ENCODE data around the gene CARD19. TPM values are rescaled to one million over a fixed set of nuclear protein-coding genes. Genes with fewer than 3 reads are reported as not detected.
"Not testable (repeated sequence)": the region's sequence is repeated elsewhere in the genome, so short reads cannot be mapped to it uniquely, and the experiment has no call there.

The CARD19 gene
- total and polyA plus RNA-seq, 9 donors: 5.0 to 67.6 (median 44.7) TPM

- Histone ChIP-seq H3K27me3 (no peaks in the 10 kb centered on the region), H3K36me3 (no peaks in the 10 kb centered on the region), H3K4me1 (ENCODE audit: insufficient read depth) (peaks cover 23% of the 10 kb centered on the region), H3K9me3 (no peaks in the 10 kb centered on the region), H3K4me3 (no peak overlapping the region), H3K27ac (peak overlapping the region; percentile 79 to 94)
- peak in 3 of 5 donors; percentile 25 to 50 (median 48) for DNase-seq
- TF ChIP-seq CTCF (IDR thresholded peaks at IDR 0.05) (no peak), POLR2A (IDR thresholded peaks at IDR 0.05) (no peak), EP300 (IDR thresholded peaks at IDR 0.05) (no peak)
- intact Hi-C loops (cut with DNase I): loop anchor here in 3 of 4 donors (5.0 to 10.0 kb wide), 5 partner anchors 35 to 357 kb away; partner anchors contain the start of genes FAM120A (in 1 of the 3), FAM120AOS (in 1 of the 3), NINJ1 (in 1 of the 3) and SUSD3 (in 1 of the 3)
- WGBS, 3 donors: 75 to 88% (median 80%) methylated on average over 11 of the region's 11 CpGs
These were observed 1.6 kb downstream of the CARD19 start for GRCh38 chr9:93097511-93098201.

GRCh38 chr9:93098236-93098946 lies 2.4 kb downstream of the CARD19 start:
- intact Hi-C loops (cut with DNase I): loop anchor here in 3 of 4 donors (5.0 to 10.0 kb wide), 5 partner anchors 34 to 356 kb away; partner anchors contain the start of genes FAM120A (in 1 of the 3), FAM120AOS (in 1 of the 3), NINJ1 (in 1 of the 3) and SUSD3 (in 1 of the 3)

GRCh38 chr9:93099551-93100275 lies 3.7 kb downstream of the CARD19 start:
- Histone ChIP-seq H3K4me3 (no peak overlapping the region), H3K27ac (peak overlapping the region in 1 of 2 donors; percentile 50), H3K36me3 (no peaks in the 10 kb centered on the region), H3K27me3 (no peaks in the 10 kb centered on the region), H3K9me3 (no peaks in the 10 kb centered on the region), H3K4me1 (ENCODE audit: insufficient read depth) (peaks cover 20% of the 10 kb centered on the region)
- TF ChIP-seq CTCF (IDR thresholded peaks at IDR 0.05) (no peak), EP300 (IDR thresholded peaks at IDR 0.05) (no peak), POLR2A (IDR thresholded peaks at IDR 0.05) (no peak)
- WGBS, 3 donors: 91 to 92% (median 92%) methylated on average over 15 to 16 of the region's 16 CpGs
- intact Hi-C loops (cut with DNase I): loop anchor here in 3 of 4 donors (5.0 to 10.0 kb wide), 5 partner anchors 33 to 355 kb away; partner anchors contain the start of genes FAM120A (in 1 of the 3), FAM120AOS (in 1 of the 3), NINJ1 (in 1 of the 3) and SUSD3 (in 1 of the 3)
- DNase-seq: peak in 4 of 5 donors; percentile 14 to 37 (median 28)

More at GRCh38 chr9:93098236-93098946, 2.4 kb downstream of the CARD19 start:
- 17 to 23% (median 18%) methylated on average over 15 of the region's 15 CpGs for WGBS, 3 donors
- TF ChIP-seq EP300 (IDR thresholded peaks at IDR 0.05) (no peak), POLR2A (IDR thresholded peaks at IDR 0.05) (no peak), CTCF (IDR thresholded peaks at IDR 0.05) (no peak)
- Histone ChIP-seq H3K4me1 (ENCODE audit: insufficient read depth) (peaks cover 23% of the 10 kb centered on the region), H3K27me3 (no peaks in the 10 kb centered on the region), H3K4me3 (no peak overlapping the region), H3K36me3 (no peaks in the 10 kb centered on the region), H3K9me3 (no peaks in the 10 kb centered on the region), H3K27ac (peak overlapping the region; percentile 79 to 94)
- peak; percentile 88 to 91 (median 91) for DNase-seq

GRCh38 chr9:93100276-93100636 lies 4.2 kb downstream of the CARD19 start:
- intact Hi-C loops (cut with DNase I): no loop called here
- no peaks in the 10 kb centered on the region for H3K27me3 ChIP-seq
- H3K4me3 ChIP-seq: no peak overlapping the region
- no peaks in the 10 kb centered on the region for H3K36me3 ChIP-seq
- H3K4me1 ChIP-seq (ENCODE audit: insufficient read depth): peaks cover 20% of the 10 kb centered on the region
- DNase-seq: peak in 3 of 5 donors; percentile 0 to 28 (median 10)
- WGBS, 3 donors: 95 to 96% (median 96%) methylated on average over 8 of the region's 8 CpGs
- no peak overlapping the region for H3K27ac ChIP-seq
- H3K9me3 ChIP-seq: no peaks in the 10 kb centered on the region
- TF ChIP-seq POLR2A (IDR thresholded peaks at IDR 0.05): no peak
- no peak for TF ChIP-seq CTCF (IDR thresholded peaks at IDR 0.05)
- no peak for TF ChIP-seq EP300 (IDR thresholded peaks at IDR 0.05)

GRCh38 chr9:93101086-93101485 lies 5.1 kb downstream of the CARD19 start:
- H3K27ac ChIP-seq; H3K9me3 ChIP-seq; H3K27me3 ChIP-seq; H3K4me3 ChIP-seq; intact Hi-C loops (cut with DNase I); H3K36me3 ChIP-seq: not testable (repeated sequence)
- WGBS, 3 donors: 87 to 97% (median 96%) methylated on average over 11 of the region's 11 CpGs
- H3K4me1 ChIP-seq (ENCODE audit: insufficient read depth): peaks cover 20% of the 10 kb centered on the region
- DNase-seq: peak in 4 of 5 donors; percentile 5 to 24 (median 6)

Data from ovary (tissue), 9 donors.